Measurements from ENCODE around the gene CBFA2T2. TPM values are rescaled to one million over a fixed set of nuclear protein-coding genes. Genes with fewer than 3 reads are reported as not detected.

Gene CBFA2T2
- total and polyA plus RNA-seq, 10 of the 15 experiments (the other 5 are each of a cell fraction or from before 2014, with no cell fraction given): 0.61 to 8.6 (median 5.5) TPM

- Histone ChIP-seq H4K20me1 (ENCODE audit: control insufficient read depth, insufficient read depth) (no peaks in the 10 kb centered on the region), H3K27me3 (replicated peaks in 1 of 2; ENCODE audit: control insufficient read depth in 2 of 2, insufficient read depth in 2 of 2, low read length in 1 of 2) (no peaks in the 10 kb centered on the region), H3K4me1 (ENCODE audit: control insufficient read depth, insufficient read depth, low read length) (no peaks in the 10 kb centered on the region), H3K4me2 (ENCODE audit: control insufficient read depth, insufficient read depth) (no peak overlapping the region), H3K9me3 (replicated peaks; ENCODE audit: control insufficient read depth, insufficient read depth, low read length) (no peaks in the 10 kb centered on the region), H3K4me3 (no peak overlapping the region), H3K79me2 (ENCODE audit: control insufficient read depth, insufficient read depth, low read length) (no peaks in the 10 kb centered on the region), H2AFZ (ENCODE audit: control insufficient read depth, low read depth, low read length) (no peak overlapping the region), H3K9ac (ENCODE audit: control insufficient read depth, insufficient read depth, low read length) (no peak overlapping the region), H3K27ac (ENCODE audit: control insufficient read depth, insufficient read depth) (no peak overlapping the region), H3K36me3 (ENCODE audit: control insufficient read depth in 2 of 2, insufficient read depth in 2 of 2, low read length in 1 of 2) (no peaks in the 10 kb centered on the region)
- FAIRE-seq (no peak), ATAC-seq (peak; percentile 38), DNase-seq (ENCODE audit: low read depth, low spot score) (no peak)
- in situ Hi-C loops (cut with MboI) (no loop called here), intact Hi-C loops (cut with micrococcal nuclease; ENCODE audit: unreplicated experiment) (no loop called here)
- CTCF ChIA-PET: interaction anchor here (0.6 to 1.4 kb wide), 3 partner anchors 203 to 215 kb away, joined by 3 to 6 read pairs (median 3); no protein-coding TSS in a partner anchor
- no TSS peak for BruUV-seq (replicated peaks)
- TF ChIP-seq NFYB (IDR thresholded peaks at IDR 0.05; ENCODE audit: insufficient read depth, low read depth, low read length) (0 out of 2 replicates have a peak, but pooled peaks have one; percentile 30), E2F4 (IDR thresholded peaks at IDR 0.05; ENCODE audit: low read depth, low read length) (no peak), CEBPZ (IDR thresholded peaks at IDR 0.05; ENCODE audit: low read depth, low read length) (no peak)
- RAD21 ChIA-PET (ENCODE audit: unreplicated experiment): interaction anchor here (0.7 to 1.3 kb wide), 4 partner anchors 200 to 207 kb away, joined by 3 to 9 read pairs (median 4); partner anchors contain the start of gene ACTL10
- POLR2A ChIA-PET: interaction anchor here (0.7 to 1.4 kb wide), 3 partner anchors 10 to 207 kb away, joined by 3 to 5 read pairs (median 4); no protein-coding TSS in a partner anchor
- SMC1A ChIA-PET (ENCODE audit: uncharacterized antibody, unreplicated experiment): interaction anchor here (1.1 kb wide), 1 partner anchor 193 kb away, joined by 3 read pairs; no protein-coding TSS in a partner anchor
- 70% methylated on average over 5 of the region's 5 CpGs for WGBS (ENCODE audit: insufficient coverage, insufficient replicate concordance, low lambda C conversion rate, missing lambda C conversion rate)
Observed at GRCh38 chr20:33460711-33461110, 29.2 kb upstream of the CBFA2T2 start.
